Activated T-helper 1 cell treated with anti-CD3 and anti-CD28 coated beads, Interleukin-2, amount 50 U/mL, for 16 hours (primary cell): ENCODE data around the gene BNC2.
"Not testable (repeated sequence)": the region's sequence is repeated elsewhere in the genome, so short reads cannot be mapped to it uniquely, and the experiment has no call there.

ENCODE experiments used
- DNase-seq, 2 donors: peaks; one replicate each; pipeline ENCODE4 v3.0.0-alpha.2; 2020; ENCODE audit warnings: low read depth in 1 of 2, low spot score in 1 of 2

BNC2 gene

GRCh38 chr9:16514131-16514530 is 356.3 kb downstream of the BNC2 start:
- DNase-seq, result no peak

GRCh38 chr9:16512281-16512680 is 358.2 kb downstream of the BNC2 start:
- no peak for DNase-seq

GRCh38 chr9:16510482-16510881 is 360.0 kb downstream of the BNC2 start:
- no peak for DNase-seq

GRCh38 chr9:16509997-16510396 is 360.5 kb downstream of the BNC2 start:
- no peak for DNase-seq

GRCh38 chr9:16505199-16505598 is 365.3 kb downstream of the BNC2 start:
- DNase-seq, result no peak

GRCh38 chr9:16501726-16502125 is 368.7 kb downstream of the BNC2 start:
- DNase-seq, result no peak

- no peak for DNase-seq
Observed at GRCh38 chr9:16501141-16501540, 369.3 kb downstream of the BNC2 start.

- no peak for DNase-seq
Observed at GRCh38 chr9:16500386-16500785, 370.1 kb downstream of the BNC2 start.

GRCh38 chr9:16499892-16500291 is 370.6 kb downstream of the BNC2 start:
- no peak for DNase-seq

- no peak for DNase-seq
Observed at GRCh38 chr9:16496908-16497307, 373.6 kb downstream of the BNC2 start.

GRCh38 chr9:16487915-16488314 is 382.6 kb downstream of the BNC2 start:
- no peak for DNase-seq

- no peak for DNase-seq
Observed at GRCh38 chr9:16485575-16486321, 384.7 kb downstream of the BNC2 start.

- no peak for DNase-seq
Observed at GRCh38 chr9:16485160-16485559, 385.3 kb downstream of the BNC2 start.

GRCh38 chr9:16484744-16485143 is 385.7 kb downstream of the BNC2 start:
- DNase-seq, result no peak

- no peak for DNase-seq
Observed at GRCh38 chr9:16484180-16484579, 386.3 kb downstream of the BNC2 start.

GRCh38 chr9:16482764-16483163 is 387.7 kb downstream of the BNC2 start:
- no peak for DNase-seq

- not testable (repeated sequence) for DNase-seq
Observed at GRCh38 chr9:16480584-16480983, 389.9 kb downstream of the BNC2 start.

- DNase-seq, result no peak
Observed at GRCh38 chr9:16475996-16476395, 394.5 kb downstream of the BNC2 start.

- no peak for DNase-seq
Observed at GRCh38 chr9:16475257-16475656, 395.2 kb downstream of the BNC2 start.

- no peak for DNase-seq
Observed at GRCh38 chr9:16469184-16469583, 401.3 kb downstream of the BNC2 start.

- DNase-seq, result no peak
Observed at GRCh38 chr9:16461851-16462250, 408.6 kb downstream of the BNC2 start.

GRCh38 chr9:16461137-16461840 is 409.2 kb downstream of the BNC2 start:
- DNase-seq, result no peak

GRCh38 chr9:16460696-16461095 is 409.8 kb downstream of the BNC2 start:
- DNase-seq, result no peak
